NCI-H446 (cell line): ENCODE measurements around the gene S100A8.

Source experiments
- DNase-seq, 2 experiments: peaks; one replicate each; lab custom pipeline; 2025; lab: John Stamatoyannopoulos, UW

The S100A8 gene

DNA sequence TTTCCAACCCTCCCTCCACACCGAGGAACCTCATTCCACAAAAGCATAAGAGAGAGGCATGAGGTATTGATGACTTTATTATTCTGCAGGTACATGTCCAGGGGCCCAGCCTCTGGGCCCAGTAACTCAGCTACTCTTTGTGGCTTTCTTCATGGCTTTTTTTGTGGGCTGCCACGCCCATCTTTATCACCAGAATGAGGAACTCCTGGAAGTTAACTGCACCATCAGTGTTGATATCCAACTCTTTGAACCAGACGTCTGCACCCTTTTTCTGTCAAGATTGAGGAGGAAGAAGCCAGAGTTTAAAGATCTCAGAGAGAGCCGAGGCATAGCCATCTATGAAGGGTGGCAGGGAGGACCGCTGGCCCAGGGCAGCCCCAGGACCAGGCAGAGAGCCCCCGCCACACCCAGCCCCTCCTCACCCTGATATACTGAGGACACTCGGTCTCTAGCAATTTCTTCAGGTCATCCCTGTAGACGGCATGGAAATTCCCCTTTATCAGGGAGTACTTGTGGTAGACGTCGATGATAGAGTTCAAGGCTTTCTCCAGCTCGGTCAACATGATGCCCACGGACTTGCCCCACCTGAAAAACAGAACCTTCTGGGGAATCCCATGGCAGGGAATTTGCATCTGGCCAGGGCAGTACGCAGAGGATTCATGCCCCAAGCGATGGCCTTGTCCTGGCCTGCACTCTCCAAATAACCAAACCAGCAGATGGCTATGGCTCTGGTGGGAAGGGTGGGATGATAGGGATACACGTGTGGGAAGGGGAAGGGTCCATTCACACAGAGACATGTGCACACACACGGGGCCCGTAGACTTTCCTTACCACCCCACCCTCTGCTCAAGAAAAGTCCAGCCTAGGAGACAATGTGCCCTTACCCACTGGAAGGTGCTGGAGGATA, 647 bp downstream of the S100A8 start:
- no peak for DNase-seq

DNA sequence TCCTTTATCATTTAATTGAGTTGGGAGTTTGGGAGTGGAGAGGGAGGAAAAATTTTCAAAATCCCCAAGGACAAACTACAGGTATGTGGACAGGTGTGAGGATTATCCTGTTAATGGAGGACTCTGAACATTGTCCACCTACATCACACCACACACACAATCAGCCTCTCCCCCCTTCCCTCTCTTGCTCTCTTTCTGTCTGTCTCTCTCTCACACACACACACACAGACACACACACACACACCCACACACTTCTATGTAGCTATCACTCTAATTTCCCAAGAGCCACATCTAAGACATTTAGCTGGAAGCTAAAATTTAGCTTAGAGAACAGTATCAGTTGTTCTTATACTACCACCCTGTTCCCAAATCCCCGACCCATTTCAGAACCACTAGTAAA, 1.5 kb downstream of the S100A8 start:
- DNase-seq: no peak

DNA sequence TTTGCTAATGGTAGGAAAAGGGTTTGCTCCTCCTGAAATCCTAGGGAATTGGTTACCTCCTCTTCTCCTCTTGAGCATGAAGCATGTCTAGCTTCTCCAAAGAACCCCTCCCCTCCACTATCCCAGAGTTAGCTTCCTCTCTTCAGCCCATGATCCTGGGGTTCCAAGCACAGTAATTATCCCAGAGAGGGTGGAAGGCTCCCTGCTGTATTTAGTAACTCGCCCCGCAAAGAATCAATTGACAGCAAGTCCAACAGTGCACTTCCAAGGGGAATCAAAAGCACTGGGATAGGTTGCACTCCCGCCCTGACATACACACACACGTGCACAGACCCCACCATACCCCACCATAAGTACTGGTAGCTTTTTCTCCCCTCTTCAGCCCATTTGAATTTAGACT, 3.1 kb downstream of the S100A8 start:
- no peak for DNase-seq

DNA sequence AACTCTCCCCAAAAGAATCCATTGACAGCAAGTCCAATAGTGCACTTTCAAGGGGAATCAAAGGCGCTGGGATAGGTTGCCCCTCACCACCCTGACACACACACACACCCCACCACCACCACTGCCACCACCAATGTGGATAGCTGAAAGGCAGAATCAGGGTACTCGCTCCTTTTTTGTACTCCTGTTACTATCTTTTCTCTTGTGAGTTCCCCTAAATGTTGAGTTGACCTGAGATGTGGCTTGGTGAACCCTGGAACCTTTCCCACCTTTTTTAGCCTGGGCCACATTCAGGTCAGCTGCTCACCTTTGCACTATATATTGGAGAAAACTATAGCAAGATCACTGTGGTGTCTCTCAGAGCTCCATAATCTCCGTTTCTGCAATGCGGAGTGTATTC, 3.9 kb downstream of the S100A8 start:
- no peak for DNase-seq

DNA sequence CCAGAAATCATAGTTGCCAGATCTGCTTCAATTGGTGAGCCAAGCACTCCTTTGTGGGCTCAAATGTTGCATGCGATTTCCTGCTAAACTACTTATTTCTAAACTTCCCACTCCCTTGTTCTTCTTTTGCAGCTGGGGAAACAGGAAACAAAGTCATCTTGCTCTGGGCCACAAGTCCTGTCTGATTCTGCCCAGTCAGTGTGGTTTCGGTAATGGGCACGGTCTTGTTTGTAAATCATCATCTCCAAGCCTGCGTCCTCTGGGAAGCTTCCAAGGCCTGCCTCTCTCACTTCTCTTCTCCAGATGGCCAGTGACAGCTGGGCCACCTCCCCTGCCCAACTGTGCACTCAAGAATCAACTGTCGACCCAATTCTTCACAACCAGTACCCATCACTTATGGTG, 4.4 kb downstream of the S100A8 start:
- no peak for DNase-seq

DNA sequence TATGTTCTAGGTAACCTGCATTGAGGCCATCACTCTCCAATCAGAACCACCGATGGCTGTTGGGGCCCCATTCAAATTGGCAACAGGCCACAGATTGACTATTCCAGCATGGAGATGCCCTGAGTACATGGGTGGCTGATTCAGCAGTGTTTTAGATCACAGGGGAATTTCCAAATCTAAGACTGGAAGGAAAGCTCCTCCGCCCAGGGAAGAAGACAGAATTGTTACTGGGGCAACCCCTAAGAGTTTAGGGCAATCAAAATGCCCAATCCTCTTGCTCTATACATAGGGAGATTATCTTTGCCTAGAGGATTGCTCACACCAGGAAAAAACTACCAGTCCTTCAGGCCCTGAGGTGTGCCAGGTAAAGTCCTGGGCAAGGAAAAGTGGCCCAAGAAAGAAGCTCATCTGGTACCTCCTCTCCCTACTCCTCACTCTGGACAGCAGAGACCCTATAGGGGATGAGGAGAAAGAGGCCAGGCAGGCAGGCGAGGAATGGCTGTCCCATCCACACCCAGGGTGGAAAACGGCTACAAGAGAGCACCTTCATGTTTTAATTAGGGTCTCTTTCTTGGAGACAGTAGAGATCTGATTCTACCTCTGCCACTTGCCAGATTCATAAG, 5.8 kb downstream of the S100A8 start:
- DNase-seq: no peak

DNA sequence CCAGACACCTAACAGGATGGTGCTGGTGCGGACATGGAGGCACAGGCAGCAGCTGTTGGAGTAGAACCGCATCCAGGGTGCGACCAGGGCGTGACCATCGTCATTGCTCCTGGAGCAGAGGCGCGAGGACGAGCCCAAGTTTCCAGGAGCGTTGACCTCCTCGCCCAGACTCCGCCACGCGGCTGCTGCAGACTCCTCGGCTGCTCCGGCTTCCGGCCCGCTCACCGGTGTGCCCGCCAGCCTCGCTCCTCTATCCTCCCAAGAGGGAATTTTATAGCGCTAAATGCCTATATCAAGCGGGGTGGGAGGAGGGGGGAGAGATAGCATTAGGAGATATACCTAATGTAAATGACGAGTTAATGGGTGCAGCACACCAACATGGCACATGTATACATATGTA, 10.2 kb downstream of the S100A8 start:
- DNase-seq: no peak

DNA sequence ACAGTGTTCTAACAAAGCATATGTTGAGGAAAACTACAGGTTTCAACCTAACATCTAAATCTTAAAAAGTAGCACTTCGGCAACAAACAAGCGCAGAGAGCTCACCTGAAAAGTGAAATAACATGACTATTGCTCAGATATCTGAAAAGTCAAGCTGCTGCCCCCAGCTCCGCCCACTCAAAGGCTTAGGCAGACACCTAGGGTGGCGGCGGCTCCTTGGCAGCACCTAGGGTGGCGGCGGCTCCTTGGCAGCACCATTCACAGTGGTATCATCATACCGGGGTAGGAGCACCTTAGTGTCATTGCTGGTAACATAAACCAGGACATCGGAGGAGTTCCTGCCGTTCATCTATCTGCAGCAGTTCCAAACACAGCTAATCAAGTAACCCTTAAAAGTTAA, 11.3 kb downstream of the S100A8 start:
- no peak for DNase-seq

DNA sequence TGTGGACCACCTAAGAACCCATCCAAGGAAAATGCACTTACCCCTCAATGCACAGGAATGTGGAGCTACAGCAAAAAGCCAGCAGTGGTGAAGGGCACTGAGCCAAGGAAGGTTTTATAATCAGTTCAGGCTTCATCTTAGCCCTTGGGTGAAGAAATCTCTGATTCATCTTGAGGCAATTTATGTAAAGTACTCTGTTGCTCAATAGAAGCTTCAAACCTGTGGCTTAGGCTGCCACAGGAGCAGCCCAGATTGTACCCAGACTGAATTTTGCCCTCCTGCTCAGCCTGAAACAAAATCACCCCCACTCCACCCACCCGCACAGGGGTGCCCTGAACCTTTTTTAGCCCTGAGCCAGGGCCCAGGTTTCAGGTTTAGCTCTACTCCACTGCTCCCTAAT, 15.4 kb downstream of the S100A8 start, which contains the start of gene S100A12:
Gene S100A12, minus strand, starts transcription at position 111 of the 400 bp plus-strand sequence. CDS start 1,029 bp downstream, outside the sequence.
- DNase-seq: no peak

DNA sequence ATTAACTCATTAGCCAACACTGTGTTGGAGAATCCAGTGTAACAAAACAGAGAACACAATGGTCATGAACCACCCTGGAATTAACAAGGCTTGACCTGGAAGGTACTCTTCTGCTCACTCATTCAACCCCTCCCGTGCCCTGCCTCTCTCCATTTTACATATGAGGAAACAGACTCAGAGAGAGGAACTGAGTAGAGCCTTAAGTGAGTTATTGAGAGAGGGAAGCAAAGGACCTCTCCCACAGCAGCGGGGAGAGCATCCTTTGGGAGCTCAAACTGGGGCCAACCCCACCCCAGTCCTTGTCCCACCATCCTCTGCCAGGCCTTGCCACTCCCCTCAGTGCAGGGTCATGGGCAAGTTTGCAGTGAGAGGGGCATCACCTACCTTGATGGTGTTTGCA, 16.8 kb downstream of the S100A8 start:
- no peak for DNase-seq

DNA sequence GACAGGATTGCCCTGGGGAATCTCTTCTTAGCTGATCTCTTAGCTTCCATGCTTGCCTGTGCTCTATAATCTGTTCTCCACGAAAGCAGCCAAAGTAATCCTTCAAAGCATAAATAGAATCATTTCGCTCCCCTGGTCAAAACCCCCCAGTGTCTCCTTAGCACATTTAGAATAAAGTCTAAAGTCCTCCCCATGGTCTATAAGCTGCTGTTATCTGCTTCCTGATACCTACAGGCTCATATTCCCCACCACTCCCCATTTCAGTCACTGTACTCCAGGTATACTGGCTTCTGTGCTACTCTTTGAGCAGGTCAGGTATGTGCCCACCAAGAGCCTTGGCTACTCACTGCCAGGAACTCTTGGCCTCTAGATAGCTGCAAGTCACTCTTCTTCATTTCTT, 18.3 kb downstream of the S100A8 start:
- DNase-seq: no peak

DNA sequence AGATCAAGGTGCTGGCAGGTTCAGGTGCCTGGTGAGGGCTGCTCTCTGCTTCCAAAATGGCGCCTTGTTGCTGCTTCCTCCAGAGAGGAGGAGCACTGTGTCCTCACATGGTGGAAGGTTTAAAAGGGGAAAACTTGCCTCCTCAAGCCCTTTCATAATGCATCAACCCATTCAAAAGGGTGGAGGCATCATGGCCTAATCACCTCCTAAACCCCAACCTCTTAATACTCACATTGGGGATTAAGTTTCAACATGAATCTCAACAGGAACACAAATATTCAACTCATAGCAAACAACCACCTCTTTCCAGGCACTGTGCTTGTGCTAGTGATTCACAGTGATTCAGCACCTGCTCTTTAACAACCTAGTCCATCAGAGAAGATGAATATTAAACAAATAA, 19.6 kb downstream of the S100A8 start:
- no peak for DNase-seq

DNA sequence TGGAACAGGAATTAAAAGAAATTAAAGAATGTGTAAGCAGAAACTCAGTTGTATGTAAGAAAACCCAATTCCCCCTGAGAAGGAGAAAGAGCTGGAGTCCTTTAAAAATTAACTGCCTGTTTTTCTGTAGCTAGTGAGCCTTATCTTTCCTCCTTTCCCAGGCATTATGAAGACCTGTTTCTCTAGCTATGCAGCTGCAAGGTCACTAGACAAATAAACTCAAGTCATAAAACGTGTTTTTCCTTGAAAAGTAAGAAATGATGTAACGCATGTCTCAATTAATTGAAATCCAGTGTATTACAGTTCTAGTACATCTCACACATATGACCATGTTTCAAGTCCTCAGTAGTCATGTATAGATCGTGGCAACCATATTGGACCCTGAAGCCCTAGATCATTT, 20.7 kb downstream of the S100A8 start:
- DNase-seq: no peak

DNA sequence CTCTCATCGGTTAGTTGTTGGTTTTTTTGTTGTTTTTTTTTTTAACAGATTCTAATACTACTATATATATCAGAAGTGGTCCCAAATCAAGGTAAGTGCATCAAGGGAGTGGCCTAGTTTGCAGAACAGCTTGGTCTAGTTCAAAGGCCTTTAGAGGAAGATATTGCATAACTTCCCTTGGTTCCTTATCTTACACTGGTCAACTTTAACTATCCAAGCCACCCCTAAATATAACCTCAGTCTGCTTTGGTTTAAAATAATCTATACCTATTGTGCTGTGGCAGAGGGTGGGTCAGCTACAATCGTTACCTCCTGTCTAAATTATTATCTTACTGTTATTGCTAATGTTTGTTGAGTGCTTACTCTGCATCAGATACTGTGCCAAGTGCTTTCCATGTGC, 22.4 kb downstream of the S100A8 start:
- DNase-seq: no peak

DNA sequence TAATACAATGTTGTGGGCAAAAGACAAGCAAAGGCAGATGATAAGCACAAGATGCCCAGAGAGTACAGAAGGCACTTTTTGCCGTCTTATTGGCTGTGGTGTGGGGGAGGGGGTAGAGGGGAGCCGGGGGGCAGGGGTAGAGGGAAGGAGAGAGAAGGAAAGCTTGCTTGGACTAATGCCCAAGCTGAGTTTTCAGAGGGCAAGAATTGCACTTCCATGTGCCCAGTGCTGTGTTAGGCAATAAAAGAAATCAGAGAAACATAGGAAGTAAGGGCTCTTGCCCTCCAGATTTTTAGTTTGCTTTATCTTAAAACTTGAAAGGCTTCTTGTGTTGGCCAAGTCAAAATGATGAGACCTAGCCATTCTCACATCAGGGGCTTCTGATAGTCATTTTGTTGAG, 23.8 kb downstream of the S100A8 start:
- DNase-seq: no peak

DNA sequence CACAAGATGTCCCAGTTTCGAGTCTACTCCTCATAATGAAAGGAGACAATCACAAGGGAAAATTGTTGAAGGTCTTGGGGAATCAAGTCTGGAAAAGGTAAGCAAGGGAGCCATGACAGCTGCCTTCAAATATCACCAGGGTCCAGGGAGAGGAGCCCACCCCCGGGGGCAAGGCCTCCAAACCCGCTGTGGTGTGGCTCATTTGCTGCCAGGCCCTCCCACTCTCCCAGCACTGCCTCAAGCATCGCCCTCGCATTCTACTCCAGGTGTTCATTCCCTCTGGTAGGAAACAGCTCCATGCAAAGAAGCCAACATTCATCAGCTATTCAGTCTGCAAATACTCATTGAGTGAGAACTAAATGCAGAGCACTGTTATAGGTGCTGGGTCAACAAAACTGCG, 24.6 kb downstream of the S100A8 start:
- DNase-seq: no peak

DNA sequence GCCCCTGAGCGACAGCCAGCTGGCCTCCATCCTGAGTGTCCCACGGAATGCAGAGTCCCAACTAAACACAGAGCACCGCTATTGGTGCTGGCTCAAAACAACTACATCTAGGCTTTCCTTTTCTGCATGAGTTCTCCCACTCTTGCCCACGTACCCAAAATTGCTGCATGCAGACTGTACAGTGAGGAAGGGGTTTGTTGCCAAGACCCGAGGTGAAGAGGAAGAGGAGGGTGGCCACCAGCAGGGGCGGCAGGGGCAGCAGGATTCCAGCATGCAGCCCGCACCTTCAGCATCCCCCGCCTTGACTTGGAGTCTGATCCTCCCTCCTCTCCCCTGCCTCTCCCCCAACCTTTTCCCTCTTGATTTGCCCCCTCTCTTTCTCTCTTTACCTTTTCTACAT, 25.2 kb downstream of the S100A8 start:
- no peak for DNase-seq

DNA sequence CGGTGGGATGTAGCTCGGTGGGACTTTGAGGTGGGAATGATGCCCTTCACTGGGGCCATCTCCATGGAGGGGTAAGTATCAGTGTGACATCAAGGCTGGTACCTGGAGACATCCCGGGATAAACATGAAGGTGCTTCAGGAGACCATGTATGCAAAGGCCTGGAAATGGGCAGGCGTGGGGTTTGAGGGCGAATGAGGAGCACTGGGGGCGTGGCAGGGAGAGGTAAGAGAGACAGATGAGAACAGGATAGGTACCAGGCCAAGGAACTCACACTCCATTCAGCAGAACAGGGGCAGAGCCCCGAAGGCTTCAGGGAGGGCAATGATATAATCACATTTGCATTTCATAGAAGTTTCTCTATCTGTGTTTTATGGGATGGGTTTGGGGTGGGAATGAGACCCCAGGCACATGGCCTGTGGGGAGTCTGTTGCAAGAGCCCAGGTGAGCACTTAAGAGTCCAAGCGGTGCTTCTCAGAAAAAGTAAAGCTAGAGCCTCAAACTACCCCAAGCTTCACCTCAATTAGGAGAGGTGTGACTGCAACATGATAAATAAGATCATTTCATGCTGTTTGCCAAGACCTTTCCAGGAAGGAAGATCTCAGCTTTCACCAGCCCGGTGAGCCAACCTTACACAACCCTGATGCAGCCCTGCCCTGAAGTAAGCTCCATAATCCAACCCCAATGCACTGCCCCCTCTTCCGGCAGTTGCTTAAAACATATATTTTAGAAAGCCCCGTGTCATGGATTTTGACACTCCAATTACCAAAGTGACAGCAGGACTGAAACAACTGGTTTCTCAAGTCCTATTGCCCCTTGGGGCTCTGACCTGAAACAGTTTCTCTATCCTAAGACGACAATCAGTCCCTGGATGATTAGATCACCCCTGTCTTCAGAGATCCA, 25.9 kb downstream of the S100A8 start:
- DNase-seq: no peak

DNA sequence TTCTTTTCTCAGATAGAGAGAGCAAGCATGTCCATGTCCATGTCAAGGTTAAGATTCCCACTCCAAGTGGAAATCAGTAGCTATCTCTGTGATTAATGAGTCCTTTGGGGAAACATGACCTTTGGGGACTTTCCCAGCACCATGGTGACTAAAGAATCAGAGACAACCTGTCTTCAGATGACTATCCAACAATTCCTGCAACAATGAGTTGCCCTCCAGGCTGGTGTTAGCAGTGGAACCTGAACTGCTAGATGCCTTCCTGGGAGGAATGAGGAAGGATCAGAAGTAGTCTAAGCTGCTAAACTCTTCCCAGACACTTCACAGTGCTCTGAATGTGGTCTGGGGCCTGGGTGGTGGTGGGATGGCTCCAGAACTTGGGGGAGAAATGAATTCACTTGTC, 26.7 kb downstream of the S100A8 start:
- no peak for DNase-seq

DNA sequence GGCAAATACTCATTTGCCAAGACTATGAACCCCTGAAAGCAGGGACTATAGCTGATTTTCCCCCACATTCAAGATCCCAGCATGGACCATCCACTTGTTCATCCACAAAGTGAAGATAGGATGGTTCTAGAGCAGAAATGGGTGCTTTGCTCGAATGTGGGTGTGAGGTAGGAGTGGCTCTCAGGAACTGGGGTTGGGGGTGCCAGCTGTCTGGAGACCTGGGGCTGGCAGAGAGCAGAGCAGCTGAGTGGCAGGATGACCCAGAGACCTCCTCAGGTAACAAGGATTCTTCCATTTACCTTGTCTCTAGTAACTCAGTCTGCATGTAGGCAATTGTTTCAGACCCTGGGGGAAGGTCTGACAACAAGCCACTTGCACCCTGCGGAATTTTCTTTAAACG, 27.2 kb downstream of the S100A8 start:
- DNase-seq: no peak

DNA sequence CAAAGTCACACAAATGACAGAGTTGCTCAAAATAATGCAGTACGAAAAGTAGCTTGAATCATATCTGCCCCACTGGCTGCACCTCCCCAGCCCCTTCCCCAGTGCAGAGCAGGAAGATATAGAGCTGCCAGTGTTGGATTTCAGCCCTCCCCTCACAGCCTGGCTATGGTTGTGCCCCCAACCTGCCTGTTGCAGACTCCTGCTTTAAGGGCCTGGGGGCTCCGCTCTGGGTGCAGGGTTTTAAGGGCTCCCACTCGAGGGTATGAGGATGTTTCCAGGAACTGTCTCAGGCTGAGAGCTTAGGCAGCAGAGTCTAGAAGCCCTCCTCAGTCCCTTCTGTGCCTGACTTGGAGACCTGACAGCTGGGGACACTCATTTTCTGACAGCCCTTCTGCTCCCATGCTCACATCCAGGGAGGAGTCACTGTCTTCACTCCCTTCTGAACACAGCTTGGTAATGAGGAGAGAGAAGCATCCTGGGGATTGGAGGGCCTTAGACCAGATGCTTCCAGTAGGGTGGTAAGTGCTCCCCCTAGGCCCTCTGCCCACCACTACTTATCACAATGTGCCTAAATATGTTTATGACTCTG, 28.6 kb downstream of the S100A8 start:
- no peak for DNase-seq

DNA sequence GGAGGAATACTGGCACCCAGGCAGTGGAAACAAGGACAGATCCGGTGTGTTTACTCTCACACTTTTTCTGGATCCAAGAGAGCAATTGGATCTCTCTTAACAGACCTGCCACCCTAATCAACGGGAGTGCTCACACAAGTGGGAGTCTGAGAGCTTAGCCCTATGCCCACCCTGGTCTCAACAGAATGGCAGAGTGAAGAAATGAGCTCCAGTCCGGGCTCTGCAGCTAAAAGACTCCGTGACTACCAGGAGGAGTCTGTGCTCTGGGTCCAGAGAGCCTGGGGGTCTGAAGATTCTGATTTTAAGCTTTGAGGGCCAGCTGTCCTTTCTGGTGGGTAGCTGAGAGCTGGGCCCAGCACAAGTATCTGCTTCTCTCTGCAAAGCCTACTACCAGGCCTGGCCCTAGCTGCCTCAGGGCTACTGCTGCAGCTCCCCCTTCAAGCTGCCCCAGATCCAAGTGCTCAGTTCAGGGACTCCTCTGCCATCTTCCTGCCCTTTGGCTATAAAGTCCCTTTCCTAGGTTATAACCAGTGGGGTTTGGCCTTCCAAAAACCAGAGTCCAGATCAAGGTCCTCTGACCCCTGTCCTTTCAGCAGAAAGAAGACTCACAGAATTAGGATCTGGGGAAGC, 29.3 kb downstream of the S100A8 start:
- DNase-seq: no peak
